Brain microvascular endothelial cell (primary cell): Measurements from ENCODE around the gene DNAJB6.

Source experiments
- DNase-seq: peaks from one replicate; pipeline ENCODE4 v3.0.0-alpha.2; 2020
- H3K27ac ChIP-seq: fragments of 250-450 bp; sonication (Bioruptor Pico); 2 replicates; pipeline ENCODE4 v1.5.1; 2020; ENCODE audit warnings: mild to moderate bottlenecking, moderate library complexity
- H3K27me3 ChIP-seq: fragments of 250-450 bp; sonication (Bioruptor Pico); replicated peaks from 2 replicates; pipeline ENCODE4 v1.5.1; 2020; ENCODE audit warnings: mild to moderate bottlenecking
- H3K36me3 ChIP-seq: fragments of 250-450 bp; sonication (Bioruptor Pico); replicated peaks from 2 replicates; pipeline ENCODE4 v1.5.1; 2020; ENCODE audit warnings: mild to moderate bottlenecking
- H3K4me3 ChIP-seq: 2 replicates; pipeline ENCODE4 v1.5.1; 2011; ENCODE audit warnings: low read depth, mild to moderate bottlenecking, control low read depth, low read length, moderate library complexity
- in situ Hi-C: cut with HindIII; loops from 2 replicates; pipeline ENCODE4 v1.10.0; 2017; ENCODE audit warnings: low sequenced_read_pairs, low pct_ligation_motif_present
- TF ChIP-seq, protein P1 (sequence below): IDR thresholded peaks from 2 replicates; pipeline ENCODE4 v1.5.1; 2011; ENCODE audit warnings: low read depth, mild to moderate bottlenecking, moderate library complexity, low read length, control low read depth, inconsistent platforms; ENCODE audit errors: missing control alignments

The DNAJB6 gene

DNA sequence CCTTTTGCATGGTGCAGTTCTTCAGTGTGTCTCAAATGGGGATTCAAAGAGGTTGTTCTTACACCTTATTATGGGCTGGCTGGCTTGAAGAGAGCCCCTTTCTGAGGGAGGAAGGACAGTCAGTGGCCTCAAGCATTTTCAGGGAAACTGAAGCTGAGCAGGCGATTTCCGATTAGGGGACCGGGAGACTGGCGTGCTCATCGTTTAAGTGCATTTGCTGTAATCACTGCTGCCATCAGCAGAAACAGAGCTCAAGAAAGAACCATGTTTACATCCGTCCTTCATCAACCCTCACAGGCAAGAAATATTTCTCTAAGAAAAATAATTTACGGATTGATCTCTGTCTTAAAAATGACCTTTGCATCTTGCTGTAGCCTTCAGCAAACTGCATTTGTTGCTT lies 32.2 kb downstream of the DNAJB6 start:
- H3K4me3 ChIP-seq, result no peak overlapping the region
- no peak overlapping the region for H3K27ac ChIP-seq
- H3K36me3 ChIP-seq, result peaks cover 86% of the 10 kb centered on the region
- DNase-seq, result no peak
- no peaks in the 10 kb centered on the region for H3K27me3 ChIP-seq
- in situ Hi-C loops, result no loop called here
- TF ChIP-seq, protein P1, sequence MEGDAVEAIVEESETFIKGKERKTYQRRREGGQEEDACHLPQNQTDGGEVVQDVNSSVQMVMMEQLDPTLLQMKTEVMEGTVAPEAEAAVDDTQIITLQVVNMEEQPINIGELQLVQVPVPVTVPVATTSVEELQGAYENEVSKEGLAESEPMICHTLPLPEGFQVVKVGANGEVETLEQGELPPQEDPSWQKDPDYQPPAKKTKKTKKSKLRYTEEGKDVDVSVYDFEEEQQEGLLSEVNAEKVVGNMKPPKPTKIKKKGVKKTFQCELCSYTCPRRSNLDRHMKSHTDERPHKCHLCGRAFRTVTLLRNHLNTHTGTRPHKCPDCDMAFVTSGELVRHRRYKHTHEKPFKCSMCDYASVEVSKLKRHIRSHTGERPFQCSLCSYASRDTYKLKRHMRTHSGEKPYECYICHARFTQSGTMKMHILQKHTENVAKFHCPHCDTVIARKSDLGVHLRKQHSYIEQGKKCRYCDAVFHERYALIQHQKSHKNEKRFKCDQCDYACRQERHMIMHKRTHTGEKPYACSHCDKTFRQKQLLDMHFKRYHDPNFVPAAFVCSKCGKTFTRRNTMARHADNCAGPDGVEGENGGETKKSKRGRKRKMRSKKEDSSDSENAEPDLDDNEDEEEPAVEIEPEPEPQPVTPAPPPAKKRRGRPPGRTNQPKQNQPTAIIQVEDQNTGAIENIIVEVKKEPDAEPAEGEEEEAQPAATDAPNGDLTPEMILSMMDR, result no peak

DNA sequence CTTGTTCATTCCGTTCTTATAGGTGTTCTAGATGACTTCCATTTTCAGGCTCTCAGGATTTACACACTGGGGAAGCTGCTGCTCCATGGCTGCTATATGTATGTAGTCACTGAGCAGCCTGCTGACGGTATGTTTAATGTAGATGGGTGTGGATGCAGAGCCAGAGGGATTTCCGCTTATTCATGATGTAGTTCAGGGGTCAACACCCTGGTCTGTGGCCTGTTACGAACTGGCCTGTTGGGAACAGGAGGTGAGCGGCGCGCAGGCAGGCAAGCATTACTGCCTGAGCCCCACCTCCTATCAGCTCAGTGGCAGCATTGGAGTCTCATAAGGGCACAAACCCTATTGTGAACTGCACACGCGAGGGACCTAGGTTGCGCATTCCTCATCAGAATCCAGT lies 33.9 kb downstream of the DNAJB6 start:
- Histone ChIP-seq H3K4me3 (no peak overlapping the region), H3K27ac (no peak overlapping the region), H3K36me3 (peaks cover 77% of the 10 kb centered on the region), H3K27me3 (no peaks in the 10 kb centered on the region)
- TF ChIP-seq, protein P1, result no peak
- in situ Hi-C loops, result no loop called here
- DNase-seq, result no peak

DNA sequence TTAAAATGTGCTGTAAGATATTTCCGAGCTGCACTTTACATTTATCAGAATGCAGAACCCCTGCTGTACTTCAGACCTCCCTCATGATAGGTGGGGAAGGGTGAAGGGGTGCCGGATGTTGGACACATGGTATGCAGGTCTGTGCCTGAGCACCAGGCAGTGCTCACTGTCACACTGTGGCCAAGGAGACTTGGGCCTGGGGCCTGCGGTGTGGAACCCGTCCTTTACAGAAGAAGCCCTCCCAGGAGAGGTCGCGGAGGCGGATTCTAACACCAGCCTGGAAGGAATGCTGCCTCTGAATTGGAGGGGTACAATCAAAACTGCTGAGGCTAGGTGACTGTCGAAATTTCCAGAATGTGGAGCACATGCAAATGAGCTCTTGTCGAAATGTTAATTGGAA lies 34.5 kb downstream of the DNAJB6 start:
- no peaks in the 10 kb centered on the region for H3K27me3 ChIP-seq
- in situ Hi-C loops, result no loop called here
- H3K27ac ChIP-seq, result no peak overlapping the region
- DNase-seq, result no peak
- TF ChIP-seq, protein P1, result no peak
- peaks cover 74% of the 10 kb centered on the region for H3K36me3 ChIP-seq
- H3K4me3 ChIP-seq, result no peak overlapping the region

DNA sequence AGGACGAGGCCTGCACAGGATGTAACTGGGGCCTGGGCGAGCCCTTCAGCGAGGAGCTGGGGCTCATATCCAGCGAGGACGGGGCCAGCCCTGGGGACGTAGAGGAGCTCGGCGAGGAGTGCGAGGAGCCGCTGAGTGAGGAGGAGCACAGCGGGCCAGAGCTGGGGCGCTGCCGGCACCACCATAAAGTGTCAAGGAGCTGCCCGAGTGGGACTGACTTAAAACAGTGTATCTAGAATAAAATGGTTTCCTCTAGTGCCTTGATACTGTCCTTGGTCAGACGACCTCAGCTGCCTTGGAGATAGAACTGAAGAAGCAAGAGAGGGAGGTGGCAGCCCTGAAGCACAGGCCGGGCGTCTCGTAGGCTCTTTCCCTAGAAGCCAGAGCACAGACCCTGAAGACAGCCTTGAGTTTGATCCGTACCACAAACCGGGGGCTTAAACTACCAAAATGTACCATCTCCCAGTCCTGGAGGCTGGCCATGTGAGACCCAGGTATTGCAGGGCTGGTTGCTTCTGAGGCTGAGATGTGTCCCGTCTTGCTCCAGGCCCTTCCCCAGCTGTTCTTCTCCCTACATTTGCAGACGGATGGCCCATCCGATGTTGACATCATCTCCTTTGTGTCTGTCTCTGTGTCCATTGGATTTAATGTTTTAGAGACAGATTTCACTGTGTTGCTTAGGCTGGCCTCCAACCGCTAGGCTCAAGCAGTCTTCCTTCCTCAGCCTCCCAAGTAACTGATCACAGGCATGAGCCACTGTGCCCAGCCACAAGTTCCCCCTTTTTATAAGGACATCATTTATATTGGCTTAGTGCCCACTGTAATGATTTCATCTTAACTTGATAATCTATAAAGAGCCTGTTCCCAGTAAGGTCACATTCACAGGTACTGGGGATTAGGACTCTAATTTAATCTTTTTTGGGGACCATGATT lies 35.8 kb downstream of the DNAJB6 start:
- Histone ChIP-seq H3K27me3 (no peaks in the 10 kb centered on the region), H3K4me3 (no peak overlapping the region), H3K27ac (no peak overlapping the region), H3K36me3 (peaks cover 70% of the 10 kb centered on the region)
- in situ Hi-C loops, result no loop called here
- DNase-seq, result no peak
- TF ChIP-seq, protein P1, result no peak

DNA sequence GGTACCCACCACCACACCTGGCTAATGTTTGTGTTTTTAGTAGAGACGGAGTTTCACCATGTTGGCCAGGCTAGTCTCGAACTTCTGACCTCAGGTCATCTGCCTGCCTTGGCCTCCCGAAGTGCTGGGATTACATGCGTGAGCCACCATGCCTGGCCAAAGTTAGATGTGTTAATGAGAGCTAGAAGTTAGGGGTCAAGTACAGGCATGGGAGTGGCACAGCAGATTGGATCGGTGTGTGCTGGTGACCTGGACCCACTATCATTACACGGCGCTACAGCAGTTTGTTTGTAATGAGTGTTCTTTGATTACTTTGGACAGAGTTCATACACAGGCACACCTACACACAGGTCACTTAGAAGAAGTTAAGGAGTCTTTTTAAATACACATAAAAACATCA lies 36.7 kb downstream of the DNAJB6 start:
- in situ Hi-C loops, result no loop called here
- H3K27me3 ChIP-seq, result no peaks in the 10 kb centered on the region
- TF ChIP-seq, protein P1, result no peak
- no peak overlapping the region for H3K27ac ChIP-seq
- no peak for DNase-seq
- peaks cover 66% of the 10 kb centered on the region for H3K36me3 ChIP-seq
- no peak overlapping the region for H3K4me3 ChIP-seq
